WTC11 (cell line): ENCODE data around the gene UBD. TPM values are rescaled to one million over a fixed set of nuclear protein-coding genes. Genes with fewer than 3 reads are reported as not detected.
A peak's percentile ranks its signal among the peaks of the same experiment; 100 is the strongest.

Source experiments
- ATAC-seq: fragments of 200-7000 bp; cut with Tn5 transposase; 2 replicates; pipeline ENCODE4 v1.10.0; 2021; ENCODE audit warnings: mild to moderate bottlenecking, moderate library complexity
- CTCF ChIA-PET: fragments of 300-600 bp; sonication (Branson Sonifier 250); formaldehyde crosslinking; loops from one replicate; lab custom pipeline; 2021; ENCODE audit warnings: antibody characterized with exemption; lab: Charles Lee
- POLR2A ChIA-PET: fragments of 350-600 bp; sonication (Branson Sonifier 250); formaldehyde crosslinking; loops from one replicate; lab custom pipeline; 2021; ENCODE audit warnings: antibody characterized with exemption; lab: Charles Lee
- DNase-seq: peaks from one replicate; pipeline ENCODE4 v3.0.0; 2021; ENCODE audit warnings: low spot score
- H3K27ac Mint-ChIP-seq: 2 replicates; pipeline ENCODE4 v1.8.0; 2021; ENCODE audit warnings: mixed read lengths
- H3K27me3 Mint-ChIP-seq: 2 replicates; pipeline ENCODE4 v1.8.0; 2021; ENCODE audit warnings: low read depth, mild to moderate bottlenecking, moderate library complexity, mixed read lengths
- H3K36me3 Mint-ChIP-seq: 2 replicates; pipeline ENCODE4 v1.8.0; 2021; ENCODE audit warnings: mixed read lengths
- H3K4me1 Mint-ChIP-seq: 2 replicates; pipeline ENCODE4 v1.8.0; 2022; ENCODE audit warnings: mixed read lengths
- H3K4me3 Mint-ChIP-seq: 2 replicates; pipeline ENCODE4 v1.8.0; 2021; ENCODE audit warnings: mild to moderate bottlenecking, moderate library complexity, mixed read lengths
- H3K9me3 Mint-ChIP-seq: 2 replicates; pipeline ENCODE4 v1.8.0; 2021; ENCODE audit warnings: mixed read lengths
- FOXJ3 ChIP-seq: sonication (generic); formaldehyde crosslinking; IDR thresholded peaks from 2 replicates; pipeline ENCODE4 v1.9.0; 2021; ENCODE audit warnings: missing genetic modification reagents, mild to moderate bottlenecking, borderline replicate concordance
- FOXP1 ChIP-seq: sonication (generic); formaldehyde crosslinking; IDR thresholded peaks from 2 replicates; pipeline ENCODE4 v1.8.0; 2022; ENCODE audit warnings: missing genetic modification reagents, mild to moderate bottlenecking, moderate library complexity, borderline replicate concordance
- MYBL2 ChIP-seq: sonication (generic); formaldehyde crosslinking; IDR thresholded peaks from 2 replicates; pipeline ENCODE4 v1.8.1; 2023; ENCODE audit warnings: mild to moderate bottlenecking, moderate library complexity, missing genetic modification reagents
- OVOL2 ChIP-seq: fragments of 250-450 bp; sonication (Bioruptor Pico); IDR thresholded peaks from 2 replicates; pipeline ENCODE4 v1.9.0; 2021; ENCODE audit warnings: mild to moderate bottlenecking, borderline replicate concordance
- PRRX2 ChIP-seq: fragments of 250-450 bp; sonication (Bioruptor Pico); IDR thresholded peaks from 2 replicates; pipeline ENCODE4 v1.8.0; 2021; ENCODE audit warnings: mild to moderate bottlenecking
- RELA ChIP-seq: sonication (generic); formaldehyde crosslinking; IDR thresholded peaks from 2 replicates; pipeline ENCODE4 v1.8.1; 2022; ENCODE audit warnings: missing genetic modification reagents, mild to moderate bottlenecking, borderline replicate concordance
- SP1 ChIP-seq: sonication (generic); formaldehyde crosslinking; conservative IDR thresholded peaks from 2 replicates; pipeline ENCODE4 v1.8.1; 2022; ENCODE audit warnings: missing genetic modification reagents
- ZNF138 ChIP-seq: sonication (generic); formaldehyde crosslinking; conservative IDR thresholded peaks from 2 replicates; pipeline ENCODE4 v1.8.1; 2022; ENCODE audit warnings: mild to moderate bottlenecking, moderate library complexity, missing genetic modification reagents
- ZNF317 ChIP-seq: sonication (generic); formaldehyde crosslinking; IDR thresholded peaks from 2 replicates; pipeline ENCODE4 v1.8.1; 2023; ENCODE audit warnings: low read depth, mild to moderate bottlenecking, moderate library complexity, missing genetic modification reagents, borderline replicate concordance
- total RNA-seq: library from RNA; stranded (reverse); gene quantifications from 3 replicates; pipeline ENCODE4 v1.2.3, GENCODE V29; 2021
- TF ChIP-seq, protein P1 (sequence below): fragments of 200-600 bp; IDR thresholded peaks from 2 replicates; pipeline ENCODE4 v1.8.0; 2022; ENCODE audit warnings: antibody characterized with exemption
- TF ChIP-seq, protein P2 (sequence below): sonication (generic); formaldehyde crosslinking; IDR thresholded peaks from 2 replicates; pipeline ENCODE4 v1.8.0; 2023; ENCODE audit warnings: mild to moderate bottlenecking, missing genetic modification reagents
- TF ChIP-seq, protein P3 (sequence below): sonication (generic); formaldehyde crosslinking; IDR thresholded peaks from 2 replicates; pipeline ENCODE4 v1.8.0; 2023; ENCODE audit warnings: missing genetic modification reagents
- TF ChIP-seq, protein P4 (sequence below): fragments of 250-450 bp; sonication (Bioruptor Pico); IDR thresholded peaks from 2 replicates; pipeline ENCODE4 v1.9.0; 2021; ENCODE audit warnings: mild to moderate bottlenecking
- TF ChIP-seq, protein P5 (sequence below): sonication (generic); formaldehyde crosslinking; IDR thresholded peaks from 2 replicates; pipeline ENCODE4 v1.8.1; 2022; ENCODE audit warnings: mild to moderate bottlenecking, moderate library complexity, missing genetic modification reagents

UBD gene
- total RNA-seq, 1 experiment from 2014 or later = 0.15 TPM

DNA sequence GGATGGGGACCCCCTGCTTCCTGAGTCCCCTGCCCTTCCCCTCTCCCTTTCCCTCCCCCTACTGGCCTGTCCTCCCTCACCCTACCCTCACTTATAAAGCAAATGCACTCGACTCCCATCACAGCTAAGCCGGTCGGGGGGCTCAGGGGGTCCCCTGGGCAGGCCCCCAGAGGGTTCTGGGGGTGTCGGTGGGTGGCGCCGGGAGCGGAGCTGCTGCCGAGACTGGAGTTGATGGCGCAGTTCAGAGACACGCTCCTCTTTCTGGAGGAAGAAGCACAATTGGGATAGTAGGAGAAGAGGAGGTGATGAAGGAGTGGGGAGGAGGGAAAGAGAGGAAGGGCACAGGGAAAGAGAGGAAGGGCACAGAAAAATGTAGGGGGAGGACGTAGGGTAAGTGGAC, 43.9 kb upstream of the UBD start:
- Mint-ChIP-seq H3K27ac (no peak overlapping the region; the same call in 1 of the 2 replicates), H3K36me3 (peaks cover 81% of the 10 kb centered on the region), H3K4me3 (no peak overlapping the region), H3K27me3 (no peaks in the 10 kb centered on the region), H3K4me1 (peaks cover 19% of the 10 kb centered on the region), H3K9me3 (no peaks in the 10 kb centered on the region)
- ChIA-PET POLR2A (no interaction called here), CTCF (interaction anchor here (0.5 to 2.1 kb wide), 22 partner anchors 9 to 229 kb away, joined by 3 to 12 read pairs (median 4); partner anchors contain the start of genes GABBR1 and OR12D3)
- ATAC-seq (peak; percentile 7; the same call in 1 of the 2 replicates), DNase-seq (no peak)
- TF ChIP-seq ZNF317 (CRISPR knock-in tag) = no peak
- TF ChIP-seq FOXP1 (CRISPR knock-in tag) = no peak
- TF ChIP-seq, protein P1, sequence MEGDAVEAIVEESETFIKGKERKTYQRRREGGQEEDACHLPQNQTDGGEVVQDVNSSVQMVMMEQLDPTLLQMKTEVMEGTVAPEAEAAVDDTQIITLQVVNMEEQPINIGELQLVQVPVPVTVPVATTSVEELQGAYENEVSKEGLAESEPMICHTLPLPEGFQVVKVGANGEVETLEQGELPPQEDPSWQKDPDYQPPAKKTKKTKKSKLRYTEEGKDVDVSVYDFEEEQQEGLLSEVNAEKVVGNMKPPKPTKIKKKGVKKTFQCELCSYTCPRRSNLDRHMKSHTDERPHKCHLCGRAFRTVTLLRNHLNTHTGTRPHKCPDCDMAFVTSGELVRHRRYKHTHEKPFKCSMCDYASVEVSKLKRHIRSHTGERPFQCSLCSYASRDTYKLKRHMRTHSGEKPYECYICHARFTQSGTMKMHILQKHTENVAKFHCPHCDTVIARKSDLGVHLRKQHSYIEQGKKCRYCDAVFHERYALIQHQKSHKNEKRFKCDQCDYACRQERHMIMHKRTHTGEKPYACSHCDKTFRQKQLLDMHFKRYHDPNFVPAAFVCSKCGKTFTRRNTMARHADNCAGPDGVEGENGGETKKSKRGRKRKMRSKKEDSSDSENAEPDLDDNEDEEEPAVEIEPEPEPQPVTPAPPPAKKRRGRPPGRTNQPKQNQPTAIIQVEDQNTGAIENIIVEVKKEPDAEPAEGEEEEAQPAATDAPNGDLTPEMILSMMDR = no peak
- TF ChIP-seq, protein P2, sequence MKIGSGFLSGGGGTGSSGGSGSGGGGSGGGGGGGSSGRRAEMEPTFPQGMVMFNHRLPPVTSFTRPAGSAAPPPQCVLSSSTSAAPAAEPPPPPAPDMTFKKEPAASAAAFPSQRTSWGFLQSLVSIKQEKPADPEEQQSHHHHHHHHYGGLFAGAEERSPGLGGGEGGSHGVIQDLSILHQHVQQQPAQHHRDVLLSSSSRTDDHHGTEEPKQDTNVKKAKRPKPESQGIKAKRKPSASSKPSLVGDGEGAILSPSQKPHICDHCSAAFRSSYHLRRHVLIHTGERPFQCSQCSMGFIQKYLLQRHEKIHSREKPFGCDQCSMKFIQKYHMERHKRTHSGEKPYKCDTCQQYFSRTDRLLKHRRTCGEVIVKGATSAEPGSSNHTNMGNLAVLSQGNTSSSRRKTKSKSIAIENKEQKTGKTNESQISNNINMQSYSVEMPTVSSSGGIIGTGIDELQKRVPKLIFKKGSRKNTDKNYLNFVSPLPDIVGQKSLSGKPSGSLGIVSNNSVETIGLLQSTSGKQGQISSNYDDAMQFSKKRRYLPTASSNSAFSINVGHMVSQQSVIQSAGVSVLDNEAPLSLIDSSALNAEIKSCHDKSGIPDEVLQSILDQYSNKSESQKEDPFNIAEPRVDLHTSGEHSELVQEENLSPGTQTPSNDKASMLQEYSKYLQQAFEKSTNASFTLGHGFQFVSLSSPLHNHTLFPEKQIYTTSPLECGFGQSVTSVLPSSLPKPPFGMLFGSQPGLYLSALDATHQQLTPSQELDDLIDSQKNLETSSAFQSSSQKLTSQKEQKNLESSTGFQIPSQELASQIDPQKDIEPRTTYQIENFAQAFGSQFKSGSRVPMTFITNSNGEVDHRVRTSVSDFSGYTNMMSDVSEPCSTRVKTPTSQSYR (CRISPR knock-in tag) = no peak
- no peak for TF ChIP-seq SP1 (CRISPR knock-in tag)
- no peak for TF ChIP-seq MYBL2
- TF ChIP-seq, protein P3, sequence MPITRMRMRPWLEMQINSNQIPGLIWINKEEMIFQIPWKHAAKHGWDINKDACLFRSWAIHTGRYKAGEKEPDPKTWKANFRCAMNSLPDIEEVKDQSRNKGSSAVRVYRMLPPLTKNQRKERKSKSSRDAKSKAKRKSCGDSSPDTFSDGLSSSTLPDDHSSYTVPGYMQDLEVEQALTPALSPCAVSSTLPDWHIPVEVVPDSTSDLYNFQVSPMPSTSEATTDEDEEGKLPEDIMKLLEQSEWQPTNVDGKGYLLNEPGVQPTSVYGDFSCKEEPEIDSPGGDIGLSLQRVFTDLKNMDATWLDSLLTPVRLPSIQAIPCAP (CRISPR knock-in tag) = no peak
- TF ChIP-seq ZNF138 (CRISPR knock-in tag) = no peak

DNA sequence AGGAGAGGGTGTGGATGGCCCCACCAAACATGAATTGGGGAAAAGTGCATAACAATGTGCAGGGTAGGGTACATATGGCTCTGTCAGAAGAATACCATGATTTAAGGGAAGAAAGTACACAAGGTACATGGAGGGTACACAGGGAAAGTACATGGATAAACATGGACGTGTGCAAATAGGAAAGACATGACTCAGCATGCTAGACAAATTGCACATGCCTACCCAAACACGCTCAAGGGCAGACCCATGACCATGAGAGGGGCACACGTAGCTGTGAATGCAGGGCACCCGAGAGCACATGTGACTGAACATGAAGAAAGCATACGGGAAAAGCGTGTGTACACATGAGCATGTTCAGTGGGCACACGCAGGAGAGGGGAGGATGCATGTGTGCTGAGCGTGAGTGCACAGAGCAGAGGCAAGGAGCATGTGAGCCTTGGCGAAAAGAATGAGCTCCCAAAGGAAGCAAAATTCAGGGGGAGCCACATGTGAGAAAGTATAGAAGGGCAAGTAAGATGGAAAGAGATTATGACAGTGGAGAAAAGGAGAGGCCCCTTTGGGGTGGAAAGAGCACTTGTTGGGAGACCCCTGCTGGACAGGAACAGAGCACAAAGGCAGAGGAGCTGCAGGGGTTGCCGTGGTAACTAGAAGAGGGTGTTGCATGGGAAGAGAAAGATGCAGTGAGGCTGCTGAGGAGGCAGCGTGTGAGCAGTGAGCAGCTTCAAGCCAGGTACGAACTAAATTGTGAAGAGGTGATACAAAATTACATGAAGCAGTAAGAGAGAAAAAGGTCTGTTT, 43.2 kb upstream of the UBD start:
- no peaks in the 10 kb centered on the region for H3K9me3 Mint-ChIP-seq
- ChIA-PET POLR2A (no interaction called here), CTCF (interaction anchor here (0.6 to 2.1 kb wide), 21 partner anchors 9 to 228 kb away, joined by 3 to 12 read pairs (median 4); partner anchors contain the start of genes GABBR1 and OR12D3)
- TF ChIP-seq, protein P1 = 0 out of 2 replicates have a peak, but pooled peaks have one; percentile 19
- TF ChIP-seq RELA (CRISPR knock-in tag) = no peak
- peaks cover 22% of the 10 kb centered on the region for H3K4me1 Mint-ChIP-seq
- DNase-seq (peak; percentile 62), ATAC-seq (peak; percentile 73)
- H3K27ac Mint-ChIP-seq = 0 out of 2 replicates have a peak overlapping the region, but pooled peaks have one; percentile 24
- no peak overlapping the region for H3K4me3 Mint-ChIP-seq
- H3K36me3 Mint-ChIP-seq = peaks cover 74% of the 10 kb centered on the region
- no peaks in the 10 kb centered on the region for H3K27me3 Mint-ChIP-seq

DNA sequence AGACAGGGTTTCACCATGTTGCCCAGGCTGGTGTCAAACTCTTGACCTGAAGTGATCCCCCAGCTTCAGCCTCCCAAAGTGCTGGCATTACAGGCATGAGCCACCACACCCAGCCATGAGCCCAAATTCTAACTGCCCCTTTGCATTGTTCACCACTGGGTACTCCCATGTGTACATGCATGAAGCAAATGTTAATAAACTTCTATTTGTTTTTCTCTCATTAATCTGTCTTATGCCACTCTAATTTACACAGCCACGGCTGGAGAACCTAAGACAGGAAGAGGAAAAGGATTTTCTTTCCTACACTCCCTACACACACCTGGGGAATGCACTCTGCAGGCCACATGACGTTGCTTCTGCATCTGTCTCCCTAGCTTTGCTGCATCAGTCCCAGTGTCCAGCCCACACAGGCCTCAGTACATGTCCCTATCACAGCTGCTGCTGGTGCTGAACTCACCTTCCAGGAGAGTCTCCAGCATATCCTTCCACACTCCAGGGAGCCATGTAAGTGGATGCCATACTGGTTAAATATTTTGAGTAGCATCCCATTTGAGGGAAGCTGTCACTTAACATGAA, 38.7 kb upstream of the UBD start:
- H3K4me1 Mint-ChIP-seq = peaks cover 39% of the 10 kb centered on the region
- POLR2A ChIA-PET = interaction anchor here (0.7 to 0.8 kb wide), 2 partner anchors 26 to 480 kb away, joined by 3 read pairs; no protein-coding TSS in a partner anchor
- TF ChIP-seq OVOL2 (CRISPR knock-in tag) (no peak), FOXJ3 (no peak), PRRX2 (CRISPR knock-in tag) (no peak)
- TF ChIP-seq, protein P1 = no peak
- TF ChIP-seq, protein P4, sequence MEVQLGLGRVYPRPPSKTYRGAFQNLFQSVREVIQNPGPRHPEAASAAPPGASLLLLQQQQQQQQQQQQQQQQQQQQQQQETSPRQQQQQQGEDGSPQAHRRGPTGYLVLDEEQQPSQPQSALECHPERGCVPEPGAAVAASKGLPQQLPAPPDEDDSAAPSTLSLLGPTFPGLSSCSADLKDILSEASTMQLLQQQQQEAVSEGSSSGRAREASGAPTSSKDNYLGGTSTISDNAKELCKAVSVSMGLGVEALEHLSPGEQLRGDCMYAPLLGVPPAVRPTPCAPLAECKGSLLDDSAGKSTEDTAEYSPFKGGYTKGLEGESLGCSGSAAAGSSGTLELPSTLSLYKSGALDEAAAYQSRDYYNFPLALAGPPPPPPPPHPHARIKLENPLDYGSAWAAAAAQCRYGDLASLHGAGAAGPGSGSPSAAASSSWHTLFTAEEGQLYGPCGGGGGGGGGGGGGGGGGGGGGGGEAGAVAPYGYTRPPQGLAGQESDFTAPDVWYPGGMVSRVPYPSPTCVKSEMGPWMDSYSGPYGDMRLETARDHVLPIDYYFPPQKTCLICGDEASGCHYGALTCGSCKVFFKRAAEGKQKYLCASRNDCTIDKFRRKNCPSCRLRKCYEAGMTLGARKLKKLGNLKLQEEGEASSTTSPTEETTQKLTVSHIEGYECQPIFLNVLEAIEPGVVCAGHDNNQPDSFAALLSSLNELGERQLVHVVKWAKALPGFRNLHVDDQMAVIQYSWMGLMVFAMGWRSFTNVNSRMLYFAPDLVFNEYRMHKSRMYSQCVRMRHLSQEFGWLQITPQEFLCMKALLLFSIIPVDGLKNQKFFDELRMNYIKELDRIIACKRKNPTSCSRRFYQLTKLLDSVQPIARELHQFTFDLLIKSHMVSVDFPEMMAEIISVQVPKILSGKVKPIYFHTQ (CRISPR knock-in tag) = 0 out of 2 replicates have a peak, but pooled peaks have one; percentile 24
- TF ChIP-seq, protein P5, sequence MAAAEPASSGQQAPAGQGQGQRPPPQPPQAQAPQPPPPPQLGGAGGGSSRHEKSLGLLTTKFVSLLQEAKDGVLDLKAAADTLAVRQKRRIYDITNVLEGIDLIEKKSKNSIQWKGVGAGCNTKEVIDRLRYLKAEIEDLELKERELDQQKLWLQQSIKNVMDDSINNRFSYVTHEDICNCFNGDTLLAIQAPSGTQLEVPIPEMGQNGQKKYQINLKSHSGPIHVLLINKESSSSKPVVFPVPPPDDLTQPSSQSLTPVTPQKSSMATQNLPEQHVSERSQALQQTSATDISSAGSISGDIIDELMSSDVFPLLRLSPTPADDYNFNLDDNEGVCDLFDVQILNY (CRISPR knock-in tag) = no peak

More for the DNA sequence above, 38.7 kb upstream of the UBD start:
- Mint-ChIP-seq H3K4me3 (no peak overlapping the region), H3K36me3 (peaks cover 41% of the 10 kb centered on the region), H3K27ac (peak overlapping the region; percentile 50), H3K9me3 (0 out of 2 replicates have a peak, but pooled peaks cover 3% of the 10 kb centered on the region), H3K27me3 (no peaks in the 10 kb centered on the region)
- CTCF ChIA-PET = interaction anchor here (0.5 to 1.5 kb wide), 4 partner anchors 27 to 674 kb away, joined by 3 to 4 read pairs (median 4); no protein-coding TSS in a partner anchor
- ATAC-seq (peak; percentile 27), DNase-seq (no peak)
